ENCODE data around the gene PKP4.
"Not testable (repeated sequence)": the region's sequence is repeated elsewhere in the genome, so short reads cannot be mapped to it uniquely, and the experiment has no call there.

GRCh38 chr2:158439062-158439461 lies 17.7 kb upstream of the PKP4 start:
- TF ChIP-seq EZH2 (IDR thresholded peaks at IDR 0.05); POLR2AphosphoS5 (IDR thresholded peaks at IDR 0.05; ENCODE audit: borderline replicate concordance, low read depth, low read length): not testable (repeated sequence)
